Sigmoid colon (tissue), 4 donors: ENCODE data around the gene LEAP2.

Source experiments
- EP300 ChIP-seq, 4 donors: sonication (generic); formaldehyde crosslinking; IDR thresholded peaks; one replicate each; pipeline ENCODE4 v1.6.1; 2017; ENCODE audit warnings: antibody characterized with exemption in 4 of 4
- POLR2A ChIP-seq, 2 donors: fragments of 450-650 bp; IDR thresholded peaks; one replicate each; pipeline ENCODE4 v1.6.1; 2016; ENCODE audit warnings: antibody characterized with exemption in 2 of 2, mild to moderate bottlenecking in 2 of 2, moderate library complexity in 2 of 2

GRCh38 chr5:132853323-132853722 lies 20.1 kb upstream of the LEAP2 start:
- TF ChIP-seq EP300 (IDR thresholded peaks at IDR 0.05) (no peak), POLR2A (IDR thresholded peaks at IDR 0.05) (no peak)
